ENCODE measurements around the gene RDH11. TPM values are rescaled to one million over a fixed set of nuclear protein-coding genes. Genes with fewer than 3 reads are reported as not detected.

Gene RDH11
- total RNA-seq, 6 donors from 2014 or later: 42.8 to 61.1 (median 49.4) TPM

GRCh38 chr14:67666750-67667449, 28.7 kb downstream of the RDH11 start:
- H3K4me3 ChIP-seq: no peak overlapping the region
- H3K27me3 ChIP-seq: no peaks in the 10 kb centered on the region
- 0 to 20% methylated on average over 1 of the region's 1 CpG for WGBS, 2 donors
- H3K36me3 ChIP-seq: peaks cover 0 to 3% (median 0%) of the 10 kb centered on the region in 4 donors
- H3K9me3 ChIP-seq: no peaks in the 10 kb centered on the region
- peak; percentile 57 to 84 for ATAC-seq (ENCODE audit: low FRiP score in 2 of 2)
- H3K27ac ChIP-seq: no peak overlapping the region
- peak in 1 of 2 donors; percentile 27 for DNase-seq
- no peak for TF ChIP-seq POLR2AphosphoS5 (IDR thresholded peaks at IDR 0.05)
- TF ChIP-seq, protein P1, sequence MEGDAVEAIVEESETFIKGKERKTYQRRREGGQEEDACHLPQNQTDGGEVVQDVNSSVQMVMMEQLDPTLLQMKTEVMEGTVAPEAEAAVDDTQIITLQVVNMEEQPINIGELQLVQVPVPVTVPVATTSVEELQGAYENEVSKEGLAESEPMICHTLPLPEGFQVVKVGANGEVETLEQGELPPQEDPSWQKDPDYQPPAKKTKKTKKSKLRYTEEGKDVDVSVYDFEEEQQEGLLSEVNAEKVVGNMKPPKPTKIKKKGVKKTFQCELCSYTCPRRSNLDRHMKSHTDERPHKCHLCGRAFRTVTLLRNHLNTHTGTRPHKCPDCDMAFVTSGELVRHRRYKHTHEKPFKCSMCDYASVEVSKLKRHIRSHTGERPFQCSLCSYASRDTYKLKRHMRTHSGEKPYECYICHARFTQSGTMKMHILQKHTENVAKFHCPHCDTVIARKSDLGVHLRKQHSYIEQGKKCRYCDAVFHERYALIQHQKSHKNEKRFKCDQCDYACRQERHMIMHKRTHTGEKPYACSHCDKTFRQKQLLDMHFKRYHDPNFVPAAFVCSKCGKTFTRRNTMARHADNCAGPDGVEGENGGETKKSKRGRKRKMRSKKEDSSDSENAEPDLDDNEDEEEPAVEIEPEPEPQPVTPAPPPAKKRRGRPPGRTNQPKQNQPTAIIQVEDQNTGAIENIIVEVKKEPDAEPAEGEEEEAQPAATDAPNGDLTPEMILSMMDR (IDR thresholded peaks at IDR 0.05): peak; percentile 38 to 81 (median 62)
- TF ChIP-seq EP300 (IDR thresholded peaks at IDR 0.05): no peak
- TF ChIP-seq POLR2A (IDR thresholded peaks at IDR 0.05): no peak
- H3K4me1 ChIP-seq: peaks cover under 1 to 13% (median 8%) of the 10 kb centered on the region in 4 donors

- TF ChIP-seq, protein P1 (IDR thresholded peaks at IDR 0.05): no peak
- TF ChIP-seq POLR2A (IDR thresholded peaks at IDR 0.05) (no peak), EP300 (IDR thresholded peaks at IDR 0.05) (no peak), POLR2AphosphoS5 (IDR thresholded peaks at IDR 0.05) (no peak)
- 62 to 83% methylated on average over 2 of the region's 2 CpGs for WGBS, 2 donors
- DNase-seq (no peak), ATAC-seq (ENCODE audit: low FRiP score in 2 of 2) (peak in 1 of 2 donors; percentile 63)
- Histone ChIP-seq H3K36me3 (peaks cover 0 to 4% (median 0%) of the 10 kb centered on the region in 4 donors), H3K27me3 (no peaks in the 10 kb centered on the region), H3K4me1 (peaks cover 0 to 13% (median 6%) of the 10 kb centered on the region in 4 donors), H3K9me3 (no peaks in the 10 kb centered on the region), H3K27ac (no peak overlapping the region), H3K4me3 (no peak overlapping the region)
Measured at GRCh38 chr14:67665868-67666267, 29.7 kb downstream of the RDH11 start.

DNA sequence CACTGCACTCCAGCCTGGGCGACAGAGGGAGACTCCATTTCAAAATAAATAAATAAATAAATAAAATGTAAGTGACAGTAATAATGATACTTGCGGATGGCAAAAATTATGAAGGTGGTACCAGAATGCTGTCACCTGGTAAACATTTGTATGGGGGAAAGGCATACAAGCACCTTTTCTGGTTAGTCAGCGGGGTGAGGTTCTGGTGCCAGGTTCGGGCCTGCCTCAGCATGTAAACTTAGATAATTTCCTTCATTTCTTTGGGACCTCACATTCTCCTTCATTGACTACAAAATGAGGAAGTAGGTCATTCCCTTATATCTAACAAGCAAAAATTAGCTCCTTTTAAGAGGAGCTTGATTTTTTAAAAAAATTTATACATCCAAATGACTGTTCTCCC, 31.9 kb downstream of the RDH11 start:
- DNase-seq (no peak), ATAC-seq (ENCODE audit: low FRiP score in 2 of 2) (no peak)
- Histone ChIP-seq H3K4me3 (no peak overlapping the region), H3K4me1 (peaks cover 0 to 13% (median 6%) of the 10 kb centered on the region in 4 donors), H3K27ac (no peak overlapping the region), H3K27me3 (no peaks in the 10 kb centered on the region), H3K9me3 (no peaks in the 10 kb centered on the region), H3K36me3 (peaks cover 0 to 25% (median 6%) of the 10 kb centered on the region in 4 donors)
- TF ChIP-seq POLR2A (IDR thresholded peaks at IDR 0.05) (no peak), EP300 (IDR thresholded peaks at IDR 0.05) (no peak), POLR2AphosphoS5 (IDR thresholded peaks at IDR 0.05) (no peak)
- TF ChIP-seq, protein P1 (IDR thresholded peaks at IDR 0.05): no peak
- 82 to 84% methylated on average over 4 of the region's 4 CpGs for WGBS, 2 donors

GRCh38 chr14:67653651-67654280, 41.8 kb downstream of the RDH11 start:
- no peak for TF ChIP-seq POLR2AphosphoS5 (IDR thresholded peaks at IDR 0.05)
- TF ChIP-seq EP300 (IDR thresholded peaks at IDR 0.05): no peak
- no peak for TF ChIP-seq POLR2A (IDR thresholded peaks at IDR 0.05)
- TF ChIP-seq, protein P1 (IDR thresholded peaks at IDR 0.05): no peak
- Histone ChIP-seq H3K27ac (no peak overlapping the region), H3K36me3 (peaks cover 22 to 99% (median 79%) of the 10 kb centered on the region in 4 donors), H3K27me3 (no peaks in the 10 kb centered on the region), H3K9me3 (no peaks in the 10 kb centered on the region), H3K4me1 (no peaks in the 10 kb centered on the region), H3K4me3 (no peak overlapping the region)
- 74 to 83% methylated on average over 6 of the region's 6 CpGs for WGBS, 2 donors
- DNase-seq (peak in 1 of 2 donors; percentile 42), ATAC-seq (ENCODE audit: low FRiP score in 2 of 2) (no peak)

Data from upper lobe of left lung (tissue), 6 donors.